Measurements from ENCODE around the gene RBBP5. TPM values are rescaled to one million over a fixed set of nuclear protein-coding genes. Genes with fewer than 3 reads are reported as not detected.

Gene RBBP5
- total RNA-seq, 1 donor from 2014 or later, result 18.7 TPM

GRCh38 chr1:205056956-205057568 is 64.7 kb downstream of the RBBP5 start:
- Histone ChIP-seq H3K4me1 (ENCODE audit: insufficient read depth, low read length) (no peaks in the 10 kb centered on the region), H2AFZ (ENCODE audit: low read depth, low read length) (no peak overlapping the region), H3K4me3 (ENCODE audit: insufficient read depth, low read depth, low read length) (no peak overlapping the region), H3K4me2 (ENCODE audit: low read length) (no peak overlapping the region), H3K9me3 (ENCODE audit: insufficient read depth, low read depth, low read length) (no peaks in the 10 kb centered on the region), H3K27me3 (ENCODE audit: insufficient read depth, low read length) (peaks cover 8% of the 10 kb centered on the region), H3K79me2 (ENCODE audit: insufficient read depth, low read length) (no peaks in the 10 kb centered on the region), H3K36me3 (ENCODE audit: insufficient read depth, low read length) (no peaks in the 10 kb centered on the region), H3K9ac (ENCODE audit: low read length) (no peak overlapping the region), H4K20me1 (ENCODE audit: insufficient read depth, low read length) (no peaks in the 10 kb centered on the region), H3K27ac (ENCODE audit: low read depth, low read length) (no peak overlapping the region)
- Mint-ChIP-seq H3K9me3 (ENCODE audit: unreplicated experiment) (no peaks in the 10 kb centered on the region), H3K27ac (ENCODE audit: unreplicated experiment) (no peak overlapping the region), H3K27me3 (ENCODE audit: low read depth, unreplicated experiment) (peaks cover 48% of the 10 kb centered on the region), H3K4me1 (ENCODE audit: low read depth, unreplicated experiment) (peaks cover 5% of the 10 kb centered on the region), H3K36me3 (ENCODE audit: low read depth, unreplicated experiment) (no peaks in the 10 kb centered on the region), H3K4me3 (ENCODE audit: unreplicated experiment) (no peak overlapping the region)
- DNase-seq (ENCODE audit: low read depth) (no peak), FAIRE-seq (no peak)
- TF ChIP-seq CTCF (IDR thresholded peaks at IDR 0.05; ENCODE audit: insufficient read depth, low read depth, low read length), result no peak
- no peak for TF ChIP-seq EZH2 (IDR thresholded peaks at IDR 0.05; ENCODE audit: insufficient read depth, low read length)

- Histone ChIP-seq H3K27ac (ENCODE audit: low read depth, low read length) (no peak overlapping the region), H3K79me2 (ENCODE audit: insufficient read depth, low read length) (no peaks in the 10 kb centered on the region), H3K4me1 (ENCODE audit: insufficient read depth, low read length) (no peaks in the 10 kb centered on the region), H4K20me1 (ENCODE audit: insufficient read depth, low read length) (no peaks in the 10 kb centered on the region), H3K4me3 (ENCODE audit: insufficient read depth, low read depth, low read length) (no peak overlapping the region), H3K27me3 (ENCODE audit: insufficient read depth, low read length) (peaks cover 8% of the 10 kb centered on the region), H3K36me3 (ENCODE audit: insufficient read depth, low read length) (no peaks in the 10 kb centered on the region), H3K9ac (ENCODE audit: low read length) (no peak overlapping the region), H2AFZ (ENCODE audit: low read depth, low read length) (no peak overlapping the region), H3K4me2 (ENCODE audit: low read length) (no peak overlapping the region), H3K9me3 (ENCODE audit: insufficient read depth, low read depth, low read length) (no peaks in the 10 kb centered on the region)
- H3K27ac Mint-ChIP-seq (ENCODE audit: unreplicated experiment), result no peak overlapping the region
- no peak overlapping the region for H3K4me3 Mint-ChIP-seq (ENCODE audit: unreplicated experiment)
- H3K4me1 Mint-ChIP-seq (ENCODE audit: low read depth, unreplicated experiment), result peaks cover 5% of the 10 kb centered on the region
- H3K36me3 Mint-ChIP-seq (ENCODE audit: low read depth, unreplicated experiment), result no peaks in the 10 kb centered on the region
- FAIRE-seq, result no peak
- H3K27me3 Mint-ChIP-seq (ENCODE audit: low read depth, unreplicated experiment), result peaks cover 53% of the 10 kb centered on the region
- DNase-seq (ENCODE audit: low read depth), result no peak
- no peaks in the 10 kb centered on the region for H3K9me3 Mint-ChIP-seq (ENCODE audit: unreplicated experiment)
- TF ChIP-seq EZH2 (IDR thresholded peaks at IDR 0.05; ENCODE audit: insufficient read depth, low read length) (no peak), CTCF (IDR thresholded peaks at IDR 0.05; ENCODE audit: insufficient read depth, low read depth, low read length) (no peak)
Observed at GRCh38 chr1:205056188-205056611, 65.6 kb downstream of the RBBP5 start.

- Mint-ChIP-seq H3K27ac (ENCODE audit: unreplicated experiment) (no peak overlapping the region), H3K4me1 (ENCODE audit: low read depth, unreplicated experiment) (peaks cover 5% of the 10 kb centered on the region), H3K36me3 (ENCODE audit: low read depth, unreplicated experiment) (no peaks in the 10 kb centered on the region), H3K4me3 (ENCODE audit: unreplicated experiment) (no peak overlapping the region), H3K27me3 (ENCODE audit: low read depth, unreplicated experiment) (peaks cover 66% of the 10 kb centered on the region), H3K9me3 (ENCODE audit: unreplicated experiment) (no peaks in the 10 kb centered on the region)
- Histone ChIP-seq H3K27ac (ENCODE audit: low read depth, low read length) (no peak overlapping the region), H3K9me3 (ENCODE audit: insufficient read depth, low read depth, low read length) (no peaks in the 10 kb centered on the region), H3K36me3 (ENCODE audit: insufficient read depth, low read length) (no peaks in the 10 kb centered on the region), H3K27me3 (ENCODE audit: insufficient read depth, low read length) (peaks cover 16% of the 10 kb centered on the region), H3K4me3 (ENCODE audit: insufficient read depth, low read depth, low read length) (no peak overlapping the region), H3K4me2 (ENCODE audit: low read length) (no peak overlapping the region), H3K4me1 (ENCODE audit: insufficient read depth, low read length) (no peaks in the 10 kb centered on the region), H4K20me1 (ENCODE audit: insufficient read depth, low read length) (no peaks in the 10 kb centered on the region), H3K9ac (ENCODE audit: low read length) (no peak overlapping the region), H3K79me2 (ENCODE audit: insufficient read depth, low read length) (no peaks in the 10 kb centered on the region), H2AFZ (ENCODE audit: low read depth, low read length) (no peak overlapping the region)
- TF ChIP-seq EZH2 (IDR thresholded peaks at IDR 0.05; ENCODE audit: insufficient read depth, low read length) (no peak), CTCF (IDR thresholded peaks at IDR 0.05; ENCODE audit: insufficient read depth, low read depth, low read length) (no peak)
- no peak for DNase-seq (ENCODE audit: low read depth)
- no peak for FAIRE-seq
Observed at GRCh38 chr1:205054013-205054412, 67.8 kb downstream of the RBBP5 start.

All from astrocyte (in vitro differentiated cells and primary cell).